Measurements from ENCODE around the gene ENO2. TPM values are rescaled to one million over a fixed set of nuclear protein-coding genes. Genes with fewer than 3 reads are reported as not detected.

ENO2 gene
- total and polyA plus RNA-seq, 2 experiments from 2014 or later: 43.5 to 53.5 TPM

DNA sequence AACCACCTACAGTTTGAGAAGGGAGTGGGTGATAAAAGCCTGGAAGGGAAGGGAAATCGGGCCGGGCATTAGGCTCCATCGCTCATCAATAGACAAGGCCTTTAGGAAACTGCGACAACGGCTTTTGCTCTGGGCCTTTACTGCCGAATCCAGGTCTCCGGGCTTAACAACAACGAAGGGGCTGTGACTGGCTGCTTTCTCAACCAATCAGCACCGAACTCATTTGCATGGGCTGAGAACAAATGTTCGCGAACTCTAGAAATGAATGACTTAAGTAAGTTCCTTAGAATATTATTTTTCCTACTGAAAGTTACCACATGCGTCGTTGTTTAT, 29.0 kb downstream of the ENO2 start (continued):
- TF ChIP-seq CTCF (conservative IDR thresholded peaks at IDR 0.05; ENCODE audit: low read depth in 2 of 2) (no peak), CREB1 (CRISPR knock-in tag; IDR thresholded peaks at IDR 0.05; ENCODE audit: low read depth) (no peak), POLR2AphosphoS5 (IDR thresholded peaks at IDR 0.05; ENCODE audit: low read depth) (no peak), EZH2 (IDR thresholded peaks at IDR 0.05; ENCODE audit: low read depth, unreplicated experiment) (no peak)

DNA sequence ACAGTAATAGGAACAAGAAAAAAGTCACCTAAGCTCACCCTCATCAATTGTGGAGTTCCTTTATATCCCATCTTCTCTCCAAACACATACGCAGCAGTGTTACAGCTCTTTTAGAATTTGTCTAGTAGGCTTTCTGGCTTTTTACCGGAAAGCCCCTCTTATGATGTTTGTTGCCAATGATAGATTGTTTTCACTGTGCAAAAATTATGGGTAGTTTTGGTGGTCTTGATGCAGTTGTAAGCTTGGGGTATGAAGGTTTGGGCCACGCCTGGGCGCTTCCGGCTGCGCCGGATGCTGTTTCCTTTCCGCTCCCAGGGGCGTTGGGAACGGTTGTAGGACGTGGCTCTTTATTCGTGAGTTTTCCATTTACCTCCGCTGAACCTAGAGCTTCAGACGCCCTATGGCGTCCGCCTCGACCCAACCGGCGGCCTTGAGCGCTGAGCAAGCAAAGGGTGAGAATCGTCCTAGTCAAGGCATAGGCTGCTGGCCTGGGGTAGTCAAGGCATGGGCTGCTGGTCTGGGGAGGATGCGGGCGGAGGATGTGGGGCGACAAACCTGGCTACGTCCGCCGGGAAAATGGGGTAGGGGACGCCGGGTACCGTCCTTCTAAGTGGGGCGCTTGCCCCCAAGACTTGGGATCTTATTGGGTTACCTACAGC, 29.5 kb downstream of the ENO2 start, which contains the start of the genes C12orf57 and RNU7-1:
TSS of gene C12orf57 (plus strand) at position 301 of the 659 bp plus-strand sequence. CDS start at position 401, 100 bp downstream.
TSS of gene RNU7-1 (plus strand) at position 95 of the 659 bp plus-strand sequence.
- peaks cover 38% of the 10 kb centered on the region for H3F3A ChIP-seq (replicated peaks; ENCODE audit: low read depth)
- peak within 1 kb of the TSS; percentile 79 for H3K4me2 ChIP-seq
- ATAC-seq (peak; percentile 38), DNase-seq (ENCODE audit: low spot score) (peak; percentile 91)
- H3K4me1 ChIP-seq (ENCODE audit: insufficient read depth): peaks cover 20% of the 10 kb centered on the region
- H3K4me3 ChIP-seq: peak within 1 kb of the TSS; percentile 70
- H3K4me3 Mint-ChIP-seq: peak within 1 kb of the TSS; percentile 96
- TF ChIP-seq POLR2AphosphoS5 (IDR thresholded peaks at IDR 0.05; ENCODE audit: low read depth) (peak; percentile 100), EZH2phosphoT487 (IDR thresholded peaks at IDR 0.05; ENCODE audit: unreplicated experiment) (no peak), STAT1 (IDR thresholded peaks at IDR 0.05; ENCODE audit: unreplicated experiment) (no peak), NANOG (IDR thresholded peaks at IDR 0.05; ENCODE audit: borderline replicate concordance) (no peak), ETS1 (IDR thresholded peaks at IDR 0.05) (peak; percentile 89), CTCF (conservative IDR thresholded peaks at IDR 0.05; ENCODE audit: low read depth in 2 of 2) (no peak), ZNF331 (CRISPR knock-in tag; IDR thresholded peaks at IDR 0.05; ENCODE audit: low read depth) (peak; percentile 5; the same call in 1 of the 2 replicates), ZNF114 (CRISPR knock-in tag; IDR thresholded peaks at IDR 0.05) (no peak), EZH2 (IDR thresholded peaks at IDR 0.05; ENCODE audit: low read depth, unreplicated experiment) (no peak), JUNB (IDR thresholded peaks at IDR 0.05; ENCODE audit: unreplicated experiment) (peak; percentile 35), CREB1 (CRISPR knock-in tag; IDR thresholded peaks at IDR 0.05; ENCODE audit: low read depth) (peak; percentile 72)
- H4K20me1 ChIP-seq (replicated peaks; ENCODE audit: insufficient read depth): no peaks in the 10 kb centered on the region; the same call in 1 of the 2 replicates
- 0 out of 2 replicates have a peak, but pooled peaks cover 10% of the 10 kb centered on the region for H3K79me2 ChIP-seq (replicated peaks; ENCODE audit: insufficient read depth)
- no peaks in the 10 kb centered on the region for H3K27me3 ChIP-seq (ENCODE audit: insufficient read depth)
- peaks cover 52% of the 10 kb centered on the region for H3K4me1 Mint-ChIP-seq
- peak within 1 kb of the TSS; percentile 87 for H3K27ac ChIP-seq (ENCODE audit: low read depth)
- H3K9me3 Mint-ChIP-seq: peaks cover 6% of the 10 kb centered on the region; the same call in 2 of the 3 replicates
- H3K9me2 ChIP-seq (ENCODE audit: insufficient read depth): no peaks in the 10 kb centered on the region
- peak within 1 kb of the TSS; percentile 100 for H3K27ac Mint-ChIP-seq
- H3K36me3 ChIP-seq (ENCODE audit: insufficient read depth): no peaks in the 10 kb centered on the region
- no peak within 1 kb of the TSS for H2AFZ ChIP-seq
- peaks cover 29% of the 10 kb centered on the region for H3K36me3 Mint-ChIP-seq (ENCODE audit: low read depth)
- peaks cover 55% of the 10 kb centered on the region for H3K27me3 Mint-ChIP-seq (ENCODE audit: insufficient read depth, low read depth, poor library complexity)

Data from GM23338 (cell line).